Stimulated activated CD4-positive, alpha-beta T cell treated with anti-CD3 and anti-CD28 coated beads, Interleukin-4, amount 100 ng/mL, for 4 hours (primary cell): ENCODE data around the gene RAB44.
A peak's percentile ranks its signal among the peaks of the same experiment; 100 is the strongest.

ENCODE experiments used
- DNase-seq, 2 experiments: peaks; one replicate each; pipeline ENCODE4 v3.0.0-alpha.2; 2020

Gene RAB44

GRCh38 chr6:36753671-36754405, 56.2 kb downstream of the RAB44 start:
- DNase-seq = no peak

- no peak for DNase-seq
These were observed 57.2 kb downstream of the RAB44 start for GRCh38 chr6:36754582-36755434.

DNA sequence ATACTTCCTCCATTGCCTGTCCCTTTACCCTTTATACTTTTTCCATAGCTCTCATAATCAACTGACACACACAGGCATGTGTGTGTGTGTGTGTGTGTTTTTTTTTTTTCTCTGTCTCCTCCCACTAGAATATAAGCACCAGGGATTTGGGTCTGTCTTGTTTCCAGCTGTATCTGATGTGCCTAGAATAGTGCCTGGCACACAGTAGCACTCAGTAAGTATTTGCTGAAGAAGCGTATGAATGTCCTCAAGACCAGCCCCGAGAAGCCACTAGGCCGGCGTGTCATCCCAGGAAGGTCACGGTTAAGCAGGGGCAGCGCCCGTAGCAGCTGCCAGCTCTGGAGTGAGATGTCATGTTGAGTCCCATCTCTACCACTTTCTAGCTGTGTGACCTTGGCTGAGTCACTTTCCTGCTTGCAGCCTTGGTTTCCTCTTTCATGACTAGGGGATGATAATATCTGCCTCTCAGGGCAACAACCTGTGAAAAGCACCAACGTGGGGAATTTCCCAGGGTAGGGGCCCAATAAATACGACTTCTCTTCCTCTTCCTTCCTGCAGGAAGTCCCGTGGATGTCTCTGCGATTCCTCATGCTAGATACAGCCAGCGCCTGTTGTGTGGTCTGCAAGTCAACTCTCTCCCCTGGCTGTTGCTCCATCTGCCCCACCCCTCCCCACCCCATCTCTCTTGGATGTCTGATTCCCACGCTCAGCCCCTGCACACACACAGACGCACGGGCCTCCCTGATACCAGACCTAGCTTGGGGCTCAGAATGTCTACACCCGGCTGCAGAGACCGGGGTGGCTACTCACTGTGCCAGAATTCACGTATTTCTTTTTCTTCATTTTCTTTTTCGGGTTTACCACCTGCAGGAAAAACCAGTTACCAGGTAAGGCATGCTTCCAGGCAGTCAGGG, 58.1 kb downstream of the RAB44 start:
- peak; percentile 45 to 79 for DNase-seq

- DNase-seq = no peak
These were observed 59.2 kb downstream of the RAB44 start for GRCh38 chr6:36756786-36757185.

- DNase-seq = peak in 1 of 2 experiments; percentile 27
These were observed 59.6 kb downstream of the RAB44 start for GRCh38 chr6:36757206-36757605.

- no peak for DNase-seq
These were observed 60.4 kb downstream of the RAB44 start for GRCh38 chr6:36757943-36758508.

DNA sequence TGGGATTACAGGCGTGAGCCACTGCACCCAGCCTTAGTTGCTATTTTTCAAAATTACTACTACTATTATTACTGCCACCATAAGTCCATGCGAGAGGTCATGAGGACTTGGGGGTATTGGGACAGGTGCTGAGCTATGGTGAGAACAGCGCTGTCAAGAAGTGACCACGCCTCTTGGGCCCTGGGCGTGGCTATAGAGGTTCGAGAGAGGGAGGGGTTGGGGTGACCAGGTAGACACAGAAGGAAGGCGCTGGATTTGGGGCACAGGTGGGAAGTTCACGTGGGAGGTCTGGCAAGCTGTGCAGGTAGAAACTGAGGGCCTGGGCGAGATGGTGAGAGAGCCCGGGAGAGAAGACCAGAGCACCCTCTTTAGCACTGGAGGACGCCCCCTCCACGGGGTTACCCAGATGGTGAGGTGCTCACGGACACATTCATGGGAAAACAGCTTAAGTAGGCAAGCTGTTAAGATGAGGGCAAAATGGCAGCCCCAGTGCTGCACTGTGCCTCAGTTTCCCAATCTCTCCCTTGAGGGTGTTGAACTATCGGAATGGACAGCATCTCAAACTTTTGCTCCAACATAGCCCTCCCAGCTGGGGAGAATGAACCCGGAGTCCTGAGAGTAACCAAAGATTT, 61.0 kb downstream of the RAB44 start:
- no peak for DNase-seq

DNA sequence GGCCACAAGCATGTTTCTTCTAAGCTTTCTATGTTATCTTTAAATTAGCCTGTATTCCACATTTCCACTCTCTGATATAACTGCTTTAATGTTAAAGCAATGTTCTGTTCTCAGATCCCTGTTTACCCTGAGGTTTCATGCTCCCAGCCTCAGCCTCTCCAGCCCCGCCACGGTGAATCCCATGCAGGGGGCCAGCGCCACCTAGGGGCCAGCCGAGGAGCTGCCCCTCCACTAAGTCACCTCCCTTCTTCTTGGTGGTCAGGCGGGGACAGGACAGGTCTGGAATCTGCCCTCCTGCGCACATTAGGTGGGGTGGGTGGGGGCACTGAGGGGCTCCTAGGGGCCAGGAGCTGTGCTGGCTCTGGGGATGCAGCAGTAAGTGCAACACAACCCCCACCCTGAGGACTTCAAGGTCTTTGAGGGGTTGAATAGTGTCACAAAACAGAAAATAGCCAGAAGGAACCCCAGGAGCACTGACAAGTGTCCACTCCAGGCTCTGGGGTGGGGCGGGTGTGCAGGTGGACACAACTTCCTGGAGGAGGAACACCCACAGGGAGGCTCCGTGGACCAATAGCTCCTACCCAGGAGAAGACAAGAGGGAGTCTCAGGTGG, 61.6 kb downstream of the RAB44 start:
- peak; percentile 71 to 82 for DNase-seq

DNA sequence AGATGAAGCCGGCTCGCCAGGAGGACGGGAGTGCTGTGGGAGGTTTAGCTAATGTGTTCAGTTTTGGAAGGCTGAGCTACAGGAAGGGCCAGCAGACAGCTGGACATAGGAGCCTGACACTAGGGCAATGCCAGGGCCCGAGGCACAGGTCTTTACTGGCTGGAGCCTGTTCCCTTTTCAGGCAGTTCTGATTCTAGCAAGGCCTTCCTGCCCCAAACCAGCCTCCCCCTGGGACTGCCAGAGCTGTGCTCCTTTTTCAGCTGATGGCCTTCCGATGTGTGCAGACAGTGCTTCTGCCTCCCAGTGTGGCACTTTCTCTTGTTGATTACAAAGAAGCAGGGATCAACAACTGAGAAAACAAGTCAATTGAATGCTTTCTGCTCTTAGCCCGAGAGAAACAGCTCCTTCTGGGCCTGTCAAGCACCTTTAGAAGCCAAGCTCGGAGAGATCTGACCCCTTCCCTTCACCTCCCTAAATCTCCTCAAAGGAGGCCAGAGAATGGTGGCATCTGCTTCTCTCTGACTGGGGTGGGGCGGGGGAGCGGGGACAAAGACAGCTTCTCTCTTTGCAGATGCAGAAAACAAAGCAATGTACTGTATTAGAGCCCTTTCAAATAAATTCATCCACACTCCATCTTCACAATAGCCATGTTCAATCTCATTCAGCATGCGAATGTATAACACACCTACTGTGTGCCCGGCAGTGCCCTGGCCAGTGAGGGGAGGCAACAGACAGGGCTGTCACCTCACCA, 63.2 kb downstream of the RAB44 start:
- DNase-seq = no peak

GRCh38 chr6:36762123-36762522, 64.5 kb downstream of the RAB44 start:
- no peak for DNase-seq

- no peak for DNase-seq
These were observed 67.6 kb downstream of the RAB44 start for GRCh38 chr6:36765190-36765589.

DNA sequence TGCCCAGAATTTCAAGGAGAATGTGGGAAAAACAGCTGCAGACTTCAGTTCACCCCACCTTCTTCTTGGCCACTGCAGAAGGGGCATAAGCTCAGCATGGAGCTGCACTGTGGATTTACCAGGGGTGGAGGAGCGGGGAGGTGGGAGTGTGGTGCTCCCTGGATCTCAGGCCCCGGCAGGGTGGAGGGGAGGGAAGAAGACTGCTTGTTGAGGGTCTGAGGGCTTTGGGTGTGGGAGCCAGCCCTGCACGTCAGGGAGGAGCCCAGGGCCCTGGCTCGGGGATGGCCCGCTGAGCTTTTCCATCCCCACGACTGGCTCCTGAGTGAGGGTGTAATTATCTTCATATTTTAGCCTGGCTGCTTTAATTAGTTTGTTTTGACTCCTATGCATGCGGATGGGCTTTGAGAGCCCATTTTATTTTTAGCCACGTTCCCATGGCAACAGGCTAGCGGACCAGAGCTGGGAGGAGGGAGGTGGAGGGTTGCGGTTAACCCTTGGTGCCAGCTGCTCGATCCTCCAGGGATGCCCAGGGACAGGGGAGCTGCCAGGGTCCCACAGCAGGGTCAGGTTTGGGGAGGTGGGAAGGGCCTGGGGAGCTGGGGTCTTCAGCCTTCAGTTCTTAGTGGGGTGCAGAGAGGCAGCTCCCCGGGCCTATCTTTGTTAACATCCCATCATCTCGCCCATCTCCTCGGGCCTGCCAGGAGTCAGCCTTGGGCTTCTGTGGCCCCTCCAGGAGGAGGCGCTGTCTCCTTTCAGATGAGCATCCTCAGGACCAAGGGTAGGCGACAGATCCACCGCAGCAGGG, 68.2 kb downstream of the RAB44 start:
- peak; percentile 73 to 74 for DNase-seq

DNA sequence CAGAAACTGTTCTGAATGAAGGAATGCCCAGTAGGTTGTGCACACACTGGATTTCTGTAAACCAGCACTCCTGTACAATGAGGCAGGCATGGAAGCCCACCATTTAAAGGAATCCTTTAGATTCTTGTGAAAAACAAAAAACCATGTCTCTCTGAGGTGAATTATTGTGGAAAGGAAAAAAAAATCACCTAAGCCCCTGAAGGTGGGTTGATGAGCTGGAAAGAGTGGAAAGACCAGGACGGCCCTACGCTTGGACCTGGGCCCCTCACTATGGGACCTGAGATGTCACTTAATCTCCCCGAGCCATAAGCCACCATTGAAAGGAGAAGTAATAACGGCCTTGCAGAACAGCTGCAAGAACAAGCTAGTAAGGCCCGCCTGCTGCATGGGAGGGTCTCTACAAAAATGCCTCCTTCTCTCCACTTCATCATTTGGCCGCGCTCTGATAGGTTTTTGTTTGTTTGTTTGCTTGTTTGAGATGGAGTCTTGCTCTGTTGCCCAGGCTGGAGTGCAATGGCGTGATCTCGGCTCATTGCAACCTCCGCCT, 68.8 kb downstream of the RAB44 start:
- no peak for DNase-seq

- DNase-seq = no peak
These were observed 71.6 kb downstream of the RAB44 start for GRCh38 chr6:36769183-36769675.

DNA sequence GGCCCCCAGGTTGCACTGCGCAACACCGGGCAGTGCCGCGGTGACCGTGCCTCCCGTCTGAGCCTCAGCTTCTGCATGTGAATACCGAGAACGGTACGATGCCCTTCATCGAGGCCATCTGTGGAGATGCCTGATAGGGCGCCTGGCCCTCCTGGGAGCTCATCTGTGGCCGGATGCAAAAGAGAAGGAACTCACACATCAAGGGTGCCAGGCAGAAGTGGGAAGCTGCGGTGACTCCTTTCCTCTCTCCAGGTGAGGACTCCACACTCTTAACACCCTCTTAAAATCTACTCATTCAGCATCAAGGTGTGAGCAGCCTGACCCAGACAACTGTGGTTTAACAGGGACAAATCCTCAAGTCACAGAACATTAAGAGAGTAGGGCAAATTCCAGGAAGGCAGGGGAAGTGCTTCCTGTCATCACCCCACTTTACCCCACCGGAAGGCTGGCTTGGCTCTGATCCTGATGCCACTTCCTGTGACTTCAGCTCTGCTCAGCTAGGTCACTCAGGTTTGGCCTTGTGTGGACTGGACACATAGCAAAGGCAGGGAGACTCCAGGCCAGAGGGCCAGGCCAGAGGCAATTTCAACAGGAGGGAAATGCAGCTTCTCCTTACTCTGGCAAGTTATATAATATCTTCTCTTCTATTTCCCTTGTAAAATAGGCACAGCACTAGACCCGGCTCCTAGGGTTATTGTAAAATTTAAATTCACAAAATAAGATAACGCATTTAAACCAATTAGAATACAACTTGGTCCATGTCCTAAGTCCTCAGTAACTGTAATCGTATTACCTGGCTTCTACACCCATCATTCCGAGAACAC, 72.3 kb downstream of the RAB44 start:
- peak in 1 of 2 experiments; percentile 9 for DNase-seq

GRCh38 chr6:36771145-36771544, 73.5 kb downstream of the RAB44 start:
- no peak for DNase-seq

- no peak for DNase-seq
These were observed 74.8 kb downstream of the RAB44 start for GRCh38 chr6:36772397-36772796.

- no peak for DNase-seq
These were observed 76.7 kb downstream of the RAB44 start for GRCh38 chr6:36774331-36774730.

- DNase-seq = no peak
These were observed 78.5 kb downstream of the RAB44 start for GRCh38 chr6:36776167-36776566.
